Parathyroid adenoma (tissue), 2 donors: Measurements from ENCODE around the gene PEX5.

Source experiments
- H2AFZ ChIP-seq: fragments of 300-600 bp; sonication (generic); one replicate; pipeline ENCODE4 v1.7.0; 2017; ENCODE audit warnings: antibody characterized with exemption, mild to moderate bottlenecking
- H3K27ac ChIP-seq: fragments of 300-600 bp; sonication (generic); one replicate; pipeline ENCODE4 v1.7.0; 2017
- H3K27me3 ChIP-seq: fragments of 300-600 bp; sonication (generic); one replicate; pipeline ENCODE4 v1.7.0; 2017; ENCODE audit warnings: low read length; ENCODE audit not compliant: control insufficient read depth, insufficient read depth
- H3K36me3 ChIP-seq: fragments of 300-600 bp; sonication (generic); one replicate; pipeline ENCODE4 v1.7.0; 2017; ENCODE audit warnings: low read length; ENCODE audit not compliant: control insufficient read depth, insufficient read depth
- H3K4me1 ChIP-seq: fragments of 300-600 bp; sonication (generic); one replicate; pipeline ENCODE4 v1.7.0; 2017; ENCODE audit warnings: control low read depth
- H3K4me2 ChIP-seq: fragments of 300-600 bp; sonication (generic); one replicate; pipeline ENCODE4 v1.7.0; 2017; ENCODE audit warnings: low read length
- H3K4me3 ChIP-seq: fragments of 300-600 bp; sonication (generic); one replicate; pipeline ENCODE4 v1.7.0; 2017; ENCODE audit warnings: low read depth, low read length
- H3K79me2 ChIP-seq: fragments of 300-600 bp; sonication (generic); one replicate; pipeline ENCODE4 v1.7.0; 2017; ENCODE audit warnings: control low read depth
- H3K9ac ChIP-seq: fragments of 300-600 bp; sonication (generic); one replicate; pipeline ENCODE4 v1.7.0; 2017; ENCODE audit warnings: mild to moderate bottlenecking
- H3K9me3 ChIP-seq: fragments of 300-600 bp; sonication (generic); one replicate; pipeline ENCODE4 v1.7.0; 2017; ENCODE audit warnings: low read length; ENCODE audit not compliant: control insufficient read depth
- TF ChIP-seq, protein P1 (sequence below): fragments of 300-600 bp; sonication (generic); IDR thresholded peaks from one replicate; pipeline ENCODE4 v1.7.0; 2017; ENCODE audit warnings: antibody characterized with exemption, mild to moderate bottlenecking
- donor health status: primary hyperparathyroidism.

Gene PEX5

DNA sequence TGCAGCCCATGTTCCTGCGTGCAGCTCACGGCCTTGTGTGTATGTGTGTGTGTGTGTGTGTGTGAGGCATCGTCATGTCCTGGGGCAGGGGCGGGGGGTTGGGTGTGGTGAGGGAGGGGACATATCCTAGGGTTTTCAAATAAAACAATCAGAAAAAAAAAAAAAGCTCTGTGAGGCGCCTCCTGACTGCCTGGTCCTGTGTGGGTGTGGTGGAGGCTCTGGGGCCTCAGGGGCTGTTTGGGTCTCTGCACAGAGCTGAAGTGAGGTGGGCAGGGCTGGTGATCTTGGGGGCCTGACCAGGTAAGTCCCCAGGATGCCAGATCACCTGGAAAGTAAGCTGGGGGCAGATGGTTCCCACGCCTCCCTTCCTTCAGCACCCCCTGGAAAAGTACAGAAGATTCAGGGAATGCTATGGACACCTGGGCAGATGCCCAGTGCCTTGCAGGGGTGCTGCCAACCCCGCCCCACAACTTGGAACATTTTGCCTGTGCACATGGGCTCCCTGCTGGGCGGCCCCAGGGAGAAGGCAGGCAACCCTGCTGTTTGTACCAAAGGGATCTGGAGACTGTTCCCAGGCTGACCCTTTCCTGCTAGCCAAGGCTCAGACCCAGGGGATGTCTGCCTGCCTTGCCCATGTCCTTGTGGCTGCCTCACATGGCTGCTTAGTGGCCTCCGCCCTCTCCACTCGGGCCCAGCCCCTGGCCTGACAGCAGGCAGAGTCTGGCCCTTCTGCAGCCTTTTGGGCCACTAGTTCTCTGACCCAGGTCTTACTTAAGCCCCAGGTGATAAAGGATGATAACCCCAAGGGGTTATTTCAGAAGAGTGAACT, 30.5 kb upstream of the PEX5 start:
- H3K9me3 ChIP-seq = no peaks in the 10 kb centered on the region
- TF ChIP-seq, protein P1, sequence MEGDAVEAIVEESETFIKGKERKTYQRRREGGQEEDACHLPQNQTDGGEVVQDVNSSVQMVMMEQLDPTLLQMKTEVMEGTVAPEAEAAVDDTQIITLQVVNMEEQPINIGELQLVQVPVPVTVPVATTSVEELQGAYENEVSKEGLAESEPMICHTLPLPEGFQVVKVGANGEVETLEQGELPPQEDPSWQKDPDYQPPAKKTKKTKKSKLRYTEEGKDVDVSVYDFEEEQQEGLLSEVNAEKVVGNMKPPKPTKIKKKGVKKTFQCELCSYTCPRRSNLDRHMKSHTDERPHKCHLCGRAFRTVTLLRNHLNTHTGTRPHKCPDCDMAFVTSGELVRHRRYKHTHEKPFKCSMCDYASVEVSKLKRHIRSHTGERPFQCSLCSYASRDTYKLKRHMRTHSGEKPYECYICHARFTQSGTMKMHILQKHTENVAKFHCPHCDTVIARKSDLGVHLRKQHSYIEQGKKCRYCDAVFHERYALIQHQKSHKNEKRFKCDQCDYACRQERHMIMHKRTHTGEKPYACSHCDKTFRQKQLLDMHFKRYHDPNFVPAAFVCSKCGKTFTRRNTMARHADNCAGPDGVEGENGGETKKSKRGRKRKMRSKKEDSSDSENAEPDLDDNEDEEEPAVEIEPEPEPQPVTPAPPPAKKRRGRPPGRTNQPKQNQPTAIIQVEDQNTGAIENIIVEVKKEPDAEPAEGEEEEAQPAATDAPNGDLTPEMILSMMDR = no peak
- no peaks in the 10 kb centered on the region for H3K27me3 ChIP-seq
- peaks cover 69% of the 10 kb centered on the region for H3K4me1 ChIP-seq
- peaks cover 3% of the 10 kb centered on the region for H3K79me2 ChIP-seq
- H3K4me3 ChIP-seq = no peak overlapping the region
- no peak overlapping the region for H2AFZ ChIP-seq
- H3K4me2 ChIP-seq = no peak overlapping the region
- no peak overlapping the region for H3K9ac ChIP-seq
- H3K27ac ChIP-seq = peak overlapping the region; percentile 15
- H3K36me3 ChIP-seq = no peaks in the 10 kb centered on the region

DNA sequence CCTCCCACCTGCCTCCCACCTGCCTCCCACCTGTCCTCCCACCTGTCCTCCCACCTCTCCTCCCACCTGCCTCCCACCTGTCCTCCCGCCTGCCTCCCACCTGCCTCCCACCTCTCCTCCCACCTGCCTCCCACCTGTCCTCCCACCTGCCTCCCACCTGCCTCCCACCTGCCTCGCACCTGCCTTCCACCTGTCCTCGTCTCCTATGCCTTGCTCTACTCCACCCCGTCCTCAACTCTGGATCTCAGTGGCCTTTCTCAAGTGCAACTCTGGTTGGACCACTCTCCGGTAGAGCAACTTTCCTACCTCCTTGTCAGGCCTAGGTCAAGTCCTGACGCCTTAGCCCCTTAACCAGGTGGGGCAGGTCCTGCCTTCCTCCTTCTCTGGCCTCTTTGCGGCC, 29.3 kb upstream of the PEX5 start:
- no peak overlapping the region for H3K9ac ChIP-seq
- no peaks in the 10 kb centered on the region for H3K36me3 ChIP-seq
- TF ChIP-seq, protein P1 = no peak
- H3K4me3 ChIP-seq = no peak overlapping the region
- peak overlapping the region; percentile 54 for H3K27ac ChIP-seq
- H3K79me2 ChIP-seq = peaks cover 3% of the 10 kb centered on the region
- H3K9me3 ChIP-seq = no peaks in the 10 kb centered on the region
- H3K27me3 ChIP-seq = no peaks in the 10 kb centered on the region
- H3K4me2 ChIP-seq = no peak overlapping the region
- H3K4me1 ChIP-seq = peaks cover 57% of the 10 kb centered on the region
- H2AFZ ChIP-seq = no peak overlapping the region

DNA sequence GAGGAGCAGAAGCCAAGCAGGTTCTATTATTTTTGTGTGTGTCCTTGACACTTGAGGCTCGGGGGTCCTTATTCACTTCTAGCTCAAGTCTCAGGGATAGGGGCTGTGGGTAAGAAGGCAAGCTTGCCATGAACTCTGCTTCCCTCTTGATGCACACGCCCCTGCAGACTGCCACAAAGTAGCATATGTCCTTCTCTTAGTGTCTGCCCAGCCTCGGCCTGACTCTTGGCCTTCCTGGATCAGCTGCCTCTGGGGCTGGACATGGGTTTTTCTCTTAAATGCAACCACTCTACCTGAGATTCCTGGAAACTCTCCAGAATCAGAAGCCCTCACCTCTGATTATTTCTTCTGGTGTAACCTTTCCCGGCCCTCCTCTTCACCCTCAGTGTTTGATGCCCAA, 28.2 kb upstream of the PEX5 start:
- H3K27ac ChIP-seq = peak overlapping the region; percentile 54
- H2AFZ ChIP-seq = peak overlapping the region; percentile 97
- H3K4me3 ChIP-seq = no peak overlapping the region
- H3K4me1 ChIP-seq = peaks cover 45% of the 10 kb centered on the region
- TF ChIP-seq, protein P1 = no peak
- H3K36me3 ChIP-seq = no peaks in the 10 kb centered on the region
- peaks cover 3% of the 10 kb centered on the region for H3K79me2 ChIP-seq
- H3K9ac ChIP-seq = no peak overlapping the region
- no peaks in the 10 kb centered on the region for H3K27me3 ChIP-seq
- H3K4me2 ChIP-seq = no peak overlapping the region
- no peaks in the 10 kb centered on the region for H3K9me3 ChIP-seq

DNA sequence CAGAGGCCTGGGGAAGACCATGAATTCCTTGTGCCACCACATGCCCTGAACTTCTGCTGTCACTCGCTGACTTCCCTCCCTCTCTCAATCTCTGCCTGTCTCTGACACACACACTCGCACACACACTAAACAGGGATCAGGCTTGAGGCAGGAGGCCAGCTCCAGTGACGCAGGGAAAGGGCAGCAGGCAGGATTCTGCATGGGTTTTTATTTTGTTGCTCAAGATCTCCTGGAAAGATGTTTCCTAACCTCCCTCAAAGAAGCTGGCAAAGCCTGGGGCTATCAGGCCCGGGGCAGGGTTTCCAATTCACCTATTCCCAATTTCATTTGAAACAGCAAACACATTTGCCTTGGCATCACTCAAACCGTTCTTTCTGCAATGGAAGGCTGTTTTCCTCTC, 27.7 kb upstream of the PEX5 start:
- no peak overlapping the region for H3K4me2 ChIP-seq
- no peaks in the 10 kb centered on the region for H3K27me3 ChIP-seq
- H3K36me3 ChIP-seq = no peaks in the 10 kb centered on the region
- TF ChIP-seq, protein P1 = no peak
- H3K9ac ChIP-seq = no peak overlapping the region
- peak overlapping the region; percentile 97 for H2AFZ ChIP-seq
- no peaks in the 10 kb centered on the region for H3K9me3 ChIP-seq
- no peaks in the 10 kb centered on the region for H3K79me2 ChIP-seq
- H3K4me3 ChIP-seq = no peak overlapping the region
- peak overlapping the region; percentile 54 for H3K27ac ChIP-seq
- peaks cover 41% of the 10 kb centered on the region for H3K4me1 ChIP-seq

DNA sequence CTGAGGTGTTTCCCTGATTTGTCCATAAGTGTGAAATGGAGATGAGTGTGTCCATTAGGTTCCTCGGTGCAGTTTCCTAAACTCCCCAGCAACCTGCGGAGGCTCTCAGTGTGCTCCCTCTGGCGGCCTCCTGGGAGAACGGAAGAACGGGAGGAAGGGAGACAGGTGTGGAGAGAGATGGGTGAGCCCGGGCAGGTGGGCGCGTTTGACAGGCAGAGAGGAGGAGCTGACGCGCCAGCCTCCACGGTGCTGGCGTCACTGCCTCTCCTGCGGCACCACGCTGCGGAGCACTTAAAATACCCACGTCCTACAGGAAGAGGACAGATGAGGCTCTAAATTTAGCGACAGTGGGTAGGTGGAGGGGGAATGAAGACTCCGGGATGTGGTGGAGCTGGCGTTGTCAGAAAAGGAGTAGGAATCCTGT, 26.8 kb upstream of the PEX5 start:
- Histone ChIP-seq H3K79me2 (no peaks in the 10 kb centered on the region), H3K27me3 (no peaks in the 10 kb centered on the region), H3K4me1 (peaks cover 32% of the 10 kb centered on the region), H3K36me3 (no peaks in the 10 kb centered on the region), H3K9ac (no peak overlapping the region), H3K4me3 (peak overlapping the region; percentile 17), H2AFZ (peak overlapping the region; percentile 97), H3K4me2 (peak overlapping the region; percentile 60), H3K27ac (peak overlapping the region; percentile 54), H3K9me3 (no peaks in the 10 kb centered on the region)
- TF ChIP-seq, protein P1 = peak; percentile 87
